ENCODE results near the gene SLC27A2.
"Not testable (repeated sequence)": the region's sequence is repeated elsewhere in the genome, so short reads cannot be mapped to it uniquely, and the experiment has no call there.

Gene SLC27A2

DNA sequence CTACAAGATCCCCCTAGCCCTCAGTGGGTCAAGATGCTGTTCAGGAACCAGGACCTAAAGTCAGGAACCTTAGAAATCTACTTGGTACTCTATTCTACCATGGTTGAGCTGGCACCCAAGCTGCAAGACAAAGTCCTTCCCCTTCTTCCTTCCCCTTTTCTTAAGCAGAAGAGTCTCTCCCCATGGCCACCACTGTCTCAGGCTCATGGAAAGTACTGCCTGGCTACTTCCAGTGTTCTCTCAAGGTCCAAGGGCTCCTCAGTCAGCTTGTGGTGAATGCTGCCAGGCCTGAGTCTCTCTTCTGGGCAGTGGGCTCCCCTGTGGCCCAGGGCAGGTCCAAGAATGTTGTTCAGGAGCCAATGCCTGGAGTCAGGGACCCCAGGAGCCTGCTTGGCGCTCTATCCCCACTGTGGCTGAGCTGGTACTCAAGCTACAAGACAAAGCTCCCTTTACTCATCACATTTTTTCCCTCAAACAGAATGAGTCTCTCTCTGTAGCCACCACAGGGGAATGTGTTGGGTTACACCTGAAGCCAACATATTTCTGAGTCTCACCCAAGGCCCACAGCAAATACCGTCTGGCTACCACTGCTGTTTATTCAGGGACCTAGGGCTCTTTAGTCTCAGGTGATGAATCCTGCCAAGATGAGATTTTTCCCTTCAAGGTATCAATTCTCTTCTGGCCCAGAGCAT, 18.1 kb upstream of the SLC27A2 start:
- DNase-seq (ENCODE audit: low read depth in 2 of 2): no peak

DNA sequence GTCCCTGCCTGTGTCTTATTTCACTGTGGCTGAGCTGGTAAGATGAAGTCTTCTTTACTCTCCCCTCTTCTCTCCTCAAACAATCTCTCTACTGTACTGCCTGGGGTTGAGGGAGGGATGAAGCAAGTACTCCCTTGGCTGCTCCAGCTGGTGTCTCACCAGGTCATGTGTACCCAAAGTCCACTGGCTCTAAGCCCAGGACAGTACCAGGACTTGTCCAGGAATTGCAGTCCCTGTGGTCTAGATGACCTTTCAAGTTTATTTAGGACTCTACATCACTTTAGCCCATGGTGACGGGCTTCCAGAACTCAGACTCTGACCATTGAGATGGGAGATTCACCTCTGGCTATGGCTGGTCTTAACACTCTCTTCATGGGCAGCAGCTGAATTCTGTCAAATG, 17.5 kb upstream of the SLC27A2 start:
- DNase-seq (ENCODE audit: low read depth in 2 of 2): no peak

DNA sequence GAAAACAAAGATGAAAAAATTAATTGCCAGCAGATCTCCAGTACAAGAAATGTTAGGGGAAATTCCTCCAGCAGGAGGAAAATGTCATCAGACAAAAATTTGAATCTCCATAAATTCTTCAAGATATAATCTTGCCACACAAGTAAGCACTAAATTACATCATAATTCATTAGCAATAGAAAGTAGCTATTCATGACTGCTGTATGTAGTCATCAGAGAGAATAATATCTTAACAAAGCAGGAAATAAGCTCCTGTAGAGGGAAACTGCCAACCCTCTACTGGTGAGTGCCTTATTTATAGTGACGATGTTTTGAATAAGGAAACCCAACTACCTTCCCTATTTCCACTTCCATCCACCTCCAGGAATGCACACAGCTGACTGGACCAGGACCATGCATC, 15.8 kb upstream of the SLC27A2 start:
- DNase-seq (ENCODE audit: low read depth in 2 of 2): no peak

DNA sequence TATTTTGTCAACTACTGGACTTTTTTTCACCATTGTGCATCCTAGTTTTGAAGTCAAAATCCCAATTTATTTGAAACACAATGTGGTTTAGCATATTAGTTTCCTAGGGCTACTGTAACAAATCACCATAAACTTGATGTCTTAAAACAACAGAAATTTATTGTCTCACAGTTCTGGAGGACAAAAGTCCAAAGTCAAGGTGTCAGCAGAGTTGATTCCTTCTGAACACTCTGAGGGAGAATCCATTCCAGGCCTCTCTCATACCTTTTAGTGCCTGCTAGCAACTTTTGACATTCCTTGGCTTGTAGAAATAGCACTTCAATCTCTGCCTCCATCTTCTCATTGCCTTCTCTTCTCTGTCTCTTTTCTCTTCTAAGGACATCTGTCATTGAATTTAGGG, 14.9 kb upstream of the SLC27A2 start:
- no peak for DNase-seq (ENCODE audit: low read depth in 2 of 2)

DNA sequence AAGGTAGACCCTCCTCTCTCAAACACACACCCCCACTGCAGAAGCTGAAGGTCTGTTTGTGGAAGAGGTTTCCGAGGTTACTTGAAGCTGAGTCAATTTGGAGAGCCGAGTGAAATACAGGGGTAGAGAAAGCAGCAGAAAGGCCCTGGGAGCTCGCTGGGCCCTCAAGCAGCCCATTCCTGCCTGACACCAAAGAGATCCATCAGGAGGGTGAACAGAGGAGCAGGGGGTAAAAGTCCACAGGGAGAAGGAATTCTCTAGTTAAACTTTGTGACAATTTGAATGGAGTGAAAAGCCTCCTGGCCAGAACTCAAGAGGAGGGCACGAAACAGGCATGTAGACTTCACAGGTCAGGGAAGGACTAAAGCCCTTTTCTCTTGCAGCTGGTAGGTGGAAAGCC, 13.6 kb upstream of the SLC27A2 start:
- DNase-seq (ENCODE audit: low read depth in 2 of 2): no peak

DNA sequence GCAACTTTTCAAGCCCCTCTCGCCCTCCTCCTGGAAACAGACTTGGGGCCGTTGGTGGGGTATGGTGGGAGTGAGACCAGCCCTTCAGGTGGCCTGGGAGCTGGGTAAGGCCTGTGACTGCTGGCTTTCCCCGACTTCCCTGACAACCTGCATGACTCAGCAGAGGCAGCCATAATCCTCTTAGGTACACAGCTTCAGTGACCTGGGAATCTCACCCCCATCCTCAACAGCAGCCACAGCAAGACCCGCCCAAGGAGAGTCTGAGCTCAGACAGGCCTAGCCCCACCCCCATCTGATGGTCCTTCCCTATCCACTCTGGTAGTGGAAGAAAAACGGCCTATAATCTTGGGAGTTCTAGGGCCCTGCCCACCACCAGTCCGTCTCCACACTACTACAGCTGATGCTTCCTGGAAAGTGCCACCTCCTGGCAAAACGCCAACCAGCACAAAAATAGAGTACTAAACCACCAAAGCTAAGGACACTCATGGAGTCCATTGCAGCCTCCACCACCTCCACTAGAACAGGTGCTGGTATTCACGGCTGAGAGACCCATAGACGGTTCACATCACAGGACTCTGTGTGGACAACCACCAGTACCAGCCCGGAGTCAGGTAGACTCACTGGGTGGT, 13.1 kb upstream of the SLC27A2 start:
- DNase-seq (ENCODE audit: low read depth in 2 of 2): no peak

DNA sequence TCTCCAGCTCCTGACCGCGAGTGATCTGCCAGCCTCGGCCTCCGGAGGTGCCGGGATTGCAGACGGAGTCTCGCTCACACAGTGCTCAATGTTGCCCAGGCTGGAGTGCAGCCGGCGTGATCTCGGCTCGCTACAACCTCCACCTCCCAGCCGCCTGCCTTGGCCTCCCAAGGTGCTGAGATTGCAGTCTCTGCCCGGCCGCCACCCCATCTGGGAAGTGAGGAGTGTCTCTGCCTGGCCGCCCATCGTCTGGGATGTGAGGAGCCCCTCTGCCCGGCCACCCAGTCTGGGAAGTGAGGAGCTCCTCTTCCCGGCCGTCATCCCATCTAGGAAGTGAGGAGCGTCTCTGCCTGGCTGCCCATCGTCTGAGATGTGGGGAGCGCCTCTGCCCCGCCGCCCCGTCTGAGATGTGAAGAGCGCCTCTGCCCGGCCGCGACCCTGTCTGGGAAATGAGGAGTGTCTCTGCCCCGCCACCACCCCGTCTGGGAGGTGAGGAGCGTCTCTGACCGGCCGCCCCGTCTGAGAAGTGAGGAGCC, 9.6 kb upstream of the SLC27A2 start:
- DNase-seq (ENCODE audit: low read depth in 2 of 2): not testable (repeated sequence)

DNA sequence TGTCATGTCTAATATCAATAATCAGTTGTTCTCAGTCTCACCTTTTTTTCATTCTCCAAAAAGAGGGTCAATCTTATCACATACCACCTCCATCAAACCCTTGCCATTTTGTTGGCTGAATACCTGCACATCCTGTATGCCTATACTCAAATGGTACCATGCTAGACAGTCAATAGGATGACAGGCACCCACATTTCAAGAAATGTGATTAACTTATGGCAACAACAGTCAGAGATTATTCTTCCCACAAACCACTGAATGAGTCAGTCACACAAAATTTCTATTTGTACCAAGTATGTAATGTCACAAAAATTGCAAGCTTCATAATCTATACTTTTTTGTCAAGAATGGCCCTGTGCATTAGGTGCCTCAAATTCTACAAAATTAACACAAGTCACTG, 5.1 kb upstream of the SLC27A2 start:
- DNase-seq (ENCODE audit: low read depth in 2 of 2): no peak

DNA sequence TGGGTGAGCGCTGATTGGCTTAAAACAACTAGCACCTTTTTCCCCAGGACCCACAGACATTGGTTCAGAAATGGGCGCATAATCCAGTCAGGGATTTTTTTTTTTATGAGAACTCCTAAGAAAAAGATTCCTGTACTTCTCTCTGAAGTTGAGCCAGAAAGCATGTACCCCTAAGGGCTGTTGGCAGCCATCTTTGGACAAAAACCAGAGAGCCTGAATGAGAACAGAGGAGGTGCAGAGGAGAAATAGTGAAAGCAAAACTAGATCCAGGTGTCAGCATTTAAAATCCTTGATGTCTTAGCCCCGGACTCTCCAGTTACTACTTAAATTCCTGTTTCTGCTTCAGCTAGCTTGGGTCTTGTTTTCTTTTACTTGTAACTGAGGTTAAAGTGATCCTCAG, 1.9 kb upstream of the SLC27A2 start:
- no peak for DNase-seq (ENCODE audit: low read depth in 2 of 2)

DNA sequence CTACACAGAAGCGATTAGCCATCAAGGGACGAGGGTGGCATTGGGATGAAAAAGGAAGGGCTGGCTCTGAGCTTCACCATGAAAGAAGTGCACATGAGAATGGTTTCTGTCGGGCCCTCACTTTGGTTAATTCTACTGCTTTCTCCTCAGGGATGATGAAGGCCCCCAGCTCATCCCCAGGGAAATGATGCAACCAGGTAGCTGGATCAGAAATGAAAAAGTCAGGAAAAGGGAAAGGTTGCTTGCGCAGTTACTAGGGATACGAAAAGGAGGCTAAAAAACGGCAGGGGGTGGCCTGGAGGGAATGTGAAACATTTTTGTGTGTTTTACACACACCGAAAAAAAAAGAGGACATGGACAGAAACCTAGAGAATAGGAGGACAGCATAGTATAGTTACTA, 1.4 kb upstream of the SLC27A2 start:
- no peak for DNase-seq (ENCODE audit: low read depth in 2 of 2)

DNA sequence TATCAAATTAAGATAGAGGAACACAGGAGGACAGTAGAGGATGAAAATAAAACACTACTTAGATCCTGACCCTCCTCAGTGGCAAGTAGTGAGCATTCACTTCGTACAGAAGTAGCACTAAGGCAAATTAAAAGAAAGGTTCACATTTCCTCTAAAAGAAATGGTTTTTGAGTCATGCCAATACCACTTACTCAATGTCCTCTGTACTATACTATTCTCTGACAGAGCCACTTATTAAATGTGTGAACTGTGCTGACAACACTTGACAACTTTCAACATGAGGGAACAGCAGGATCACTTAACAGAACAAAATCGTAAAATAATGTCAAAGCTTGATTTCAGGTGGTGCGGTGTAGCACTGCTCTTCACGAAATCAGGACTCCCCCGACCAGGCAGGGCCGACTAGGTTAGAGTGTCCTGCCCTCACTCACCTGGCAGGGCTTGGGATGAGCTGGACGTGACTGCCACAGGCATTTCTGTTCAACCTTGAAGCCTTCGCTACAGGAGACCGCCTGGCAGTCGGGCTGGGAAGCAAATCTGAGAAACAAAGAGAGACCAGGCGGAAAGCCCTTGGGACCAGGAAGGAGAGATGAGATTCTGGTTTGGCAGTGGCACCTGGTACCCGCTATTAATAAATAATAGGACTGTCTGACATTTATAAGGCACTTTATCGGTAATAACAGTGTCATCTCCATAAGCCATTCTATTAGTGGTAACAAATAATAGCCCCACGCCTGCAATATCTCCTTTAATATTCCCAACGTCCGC, 611 bp upstream of the SLC27A2 start:
- no peak for DNase-seq (ENCODE audit: low read depth in 2 of 2)

DNA sequence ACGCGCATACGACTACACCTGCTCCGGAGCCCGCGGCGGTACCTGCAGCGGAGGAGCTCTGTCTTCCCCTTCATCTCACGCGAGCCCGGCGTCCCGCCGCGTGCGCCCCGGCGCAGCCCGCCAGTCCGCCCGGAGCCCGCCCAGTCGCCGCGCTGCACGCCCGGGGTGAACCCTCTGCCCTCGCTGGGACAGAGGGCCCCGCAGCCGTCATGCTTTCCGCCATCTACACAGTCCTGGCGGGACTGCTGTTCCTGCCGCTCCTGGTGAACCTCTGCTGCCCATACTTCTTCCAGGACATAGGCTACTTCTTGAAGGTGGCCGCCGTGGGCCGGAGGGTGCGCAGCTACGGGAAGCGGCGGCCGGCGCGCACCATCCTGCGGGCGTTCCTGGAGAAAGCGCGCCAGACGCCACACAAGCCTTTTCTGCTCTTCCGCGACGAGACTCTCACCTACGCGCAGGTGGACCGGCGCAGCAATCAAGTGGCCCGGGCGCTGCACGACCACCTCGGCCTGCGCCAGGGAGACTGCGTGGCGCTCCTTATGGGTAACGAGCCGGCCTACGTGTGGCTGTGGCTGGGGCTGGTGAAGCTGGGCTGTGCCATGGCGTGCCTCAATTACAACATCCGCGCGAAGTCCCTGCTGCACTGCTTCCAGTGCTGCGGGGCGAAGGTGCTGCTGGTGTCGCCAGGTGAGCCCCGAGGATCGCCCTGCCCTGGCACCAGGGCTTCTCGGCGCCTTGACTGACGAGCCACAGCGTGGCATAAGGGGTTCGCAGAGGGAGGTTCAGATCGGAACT, 420 bp downstream of the SLC27A2 start:
- DNase-seq (ENCODE audit: low read depth in 2 of 2): peak; percentile 30 to 32

DNA sequence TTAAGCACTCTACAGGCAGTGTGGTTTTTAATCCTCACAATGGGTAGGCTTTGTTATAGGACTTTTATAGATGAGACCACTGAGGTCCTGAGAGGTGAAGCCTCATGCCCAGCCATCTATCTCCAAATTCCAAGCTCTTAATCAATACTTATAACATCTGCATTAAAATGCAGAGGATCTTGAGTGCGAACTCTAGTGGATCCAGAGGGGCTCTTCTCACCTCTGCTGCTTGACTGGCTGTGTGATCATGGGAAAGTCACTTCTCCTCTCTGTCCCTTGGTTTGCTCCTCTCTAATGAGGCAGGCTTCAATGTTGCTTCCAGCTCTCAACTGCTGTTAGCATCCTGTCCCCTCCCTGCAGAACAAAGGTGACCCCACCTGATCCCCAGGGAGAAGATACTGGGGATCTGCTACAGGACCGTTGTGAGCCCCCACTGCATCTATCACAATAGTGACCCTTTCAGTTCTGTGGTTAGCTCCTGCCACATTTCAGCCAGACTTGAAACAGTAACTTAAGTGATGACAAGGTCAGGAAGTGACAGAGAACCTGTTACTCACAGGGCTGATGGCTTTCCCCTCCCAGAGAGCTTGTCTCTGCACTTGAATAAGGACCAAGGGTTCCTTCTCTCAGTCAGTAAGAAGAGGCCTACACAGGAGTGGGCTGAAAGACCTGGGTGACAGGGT, 1.3 kb downstream of the SLC27A2 start:
- peak in 1 of 2 donors; percentile 5 for DNase-seq (ENCODE audit: low read depth in 2 of 2)

DNA sequence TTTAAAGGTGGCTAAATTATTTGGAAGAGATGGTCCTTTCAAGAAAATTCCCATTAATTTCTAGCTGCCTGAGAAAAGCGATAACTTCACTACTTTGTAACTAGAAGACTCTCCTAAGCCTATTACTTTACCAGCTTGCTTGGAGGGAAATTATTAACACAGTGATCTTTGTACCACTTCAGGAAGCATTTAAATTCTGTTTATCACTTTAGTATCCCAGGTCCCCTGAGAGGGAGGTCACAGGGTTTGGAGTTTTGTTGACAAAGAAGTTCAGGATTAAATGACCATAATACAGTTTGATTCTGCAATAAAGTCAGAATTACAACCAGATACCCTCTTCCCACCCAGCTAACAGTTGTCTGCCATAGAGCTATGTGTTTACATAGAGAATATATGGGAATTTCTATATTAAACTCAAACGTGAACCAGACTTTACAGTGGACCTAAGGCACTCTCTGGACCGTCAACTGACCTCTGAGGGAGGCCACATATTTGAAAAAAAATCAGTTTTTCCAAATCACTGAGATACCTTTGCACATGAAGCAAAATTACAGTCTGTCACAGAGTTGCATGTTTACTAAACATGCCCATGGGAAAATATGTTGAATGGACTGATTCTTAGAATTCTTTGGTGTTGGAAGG, 3.0 kb downstream of the SLC27A2 start:
- no peak for DNase-seq (ENCODE audit: low read depth in 2 of 2)

DNA sequence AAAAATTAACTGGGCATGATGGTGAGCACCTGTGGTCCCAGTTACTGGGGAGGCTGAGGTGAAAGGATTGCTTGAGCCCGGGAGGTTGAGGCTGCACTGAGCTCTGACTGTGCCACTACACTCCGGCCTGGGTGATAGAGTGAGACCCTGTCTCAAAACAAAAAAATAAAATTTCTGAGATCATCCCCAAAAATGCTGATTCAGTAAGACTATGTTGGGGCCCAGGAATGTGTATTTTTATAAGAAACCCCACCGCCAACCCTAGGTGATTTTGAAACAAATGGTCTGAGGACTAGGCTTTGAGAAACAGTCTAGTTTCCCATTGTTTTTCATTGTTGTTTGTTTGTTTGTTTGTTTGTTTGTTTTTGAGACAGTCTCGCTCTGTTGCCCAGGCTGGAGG, 4.1 kb downstream of the SLC27A2 start:
- DNase-seq (ENCODE audit: low read depth in 2 of 2): no peak

DNA sequence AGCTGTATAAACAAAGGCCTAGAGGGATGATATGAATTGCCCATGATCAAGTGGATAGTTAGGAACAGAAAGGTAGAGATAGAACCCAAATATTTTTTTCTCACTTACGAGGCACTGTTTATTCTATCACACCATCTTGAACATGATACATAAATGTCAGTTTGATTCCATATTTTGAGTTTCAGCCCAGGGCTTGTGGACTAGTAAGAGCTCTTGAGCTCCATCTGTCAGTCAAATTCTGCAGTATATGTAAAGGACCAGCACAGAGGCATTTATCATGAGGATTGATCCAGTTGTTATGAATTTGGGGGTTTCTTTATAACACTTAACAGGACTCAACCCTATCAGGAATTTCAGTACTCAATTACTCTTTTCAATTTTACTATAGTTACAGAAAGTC, 4.8 kb downstream of the SLC27A2 start:
- DNase-seq (ENCODE audit: low read depth in 2 of 2): no peak

DNA sequence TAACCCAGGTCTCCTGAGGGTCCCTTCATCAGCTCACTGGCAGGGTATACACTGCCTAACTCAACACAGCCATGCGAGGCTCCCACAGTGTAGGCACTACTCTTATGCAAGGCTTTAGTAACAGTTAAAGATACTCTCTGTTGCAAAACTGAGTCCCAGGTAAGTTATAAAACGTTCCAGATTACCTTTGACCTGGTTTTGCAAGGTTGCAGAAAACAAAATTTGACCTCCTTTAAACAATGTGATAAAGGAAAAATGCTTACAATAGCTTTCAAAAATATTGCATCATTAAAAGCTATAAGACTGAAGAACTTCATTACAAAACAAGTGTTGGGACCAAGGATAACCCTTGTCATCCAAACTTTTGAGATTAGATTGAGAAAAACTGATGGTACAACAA, 5.5 kb downstream of the SLC27A2 start:
- no peak for DNase-seq (ENCODE audit: low read depth in 2 of 2)

DNA sequence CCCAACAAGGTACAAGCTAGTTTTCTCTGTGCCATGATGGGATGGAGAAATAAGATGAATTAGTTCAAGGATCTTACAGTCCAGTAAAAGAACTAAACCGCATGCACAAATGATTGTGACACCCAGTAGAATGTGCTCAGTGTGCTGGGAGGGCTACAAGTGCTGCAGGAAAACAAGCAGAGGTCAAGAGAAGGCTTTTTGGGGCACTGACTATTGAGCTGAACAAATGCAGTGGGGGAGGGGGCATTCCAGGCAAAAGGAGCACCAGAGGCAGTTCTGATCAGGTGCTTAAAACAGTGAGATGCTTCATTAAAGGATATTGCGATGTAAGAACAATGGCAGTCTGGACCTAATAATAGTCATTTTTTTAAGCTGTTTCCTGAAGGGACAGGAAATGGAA, 6.0 kb downstream of the SLC27A2 start:
- no peak for DNase-seq (ENCODE audit: low read depth in 2 of 2)

DNA sequence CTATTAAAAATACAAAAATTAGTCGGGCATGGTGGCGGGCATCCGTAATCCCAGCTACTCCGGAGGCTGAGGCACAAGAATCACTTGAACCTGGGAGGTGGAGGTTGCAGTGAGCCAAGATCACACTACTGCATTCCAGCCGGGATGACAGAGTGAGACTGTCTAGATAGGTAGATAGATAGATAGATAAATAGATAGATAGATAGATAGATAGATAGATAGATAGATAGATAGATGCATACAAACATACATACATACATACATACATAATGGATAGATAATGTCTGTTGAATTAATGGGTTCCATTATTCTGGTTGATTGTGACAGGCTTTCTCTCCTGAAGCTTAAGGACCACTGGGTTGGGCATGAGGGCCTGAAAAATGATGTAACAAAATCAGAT, 6.8 kb downstream of the SLC27A2 start:
- DNase-seq (ENCODE audit: low read depth in 2 of 2): not testable (repeated sequence)

DNA sequence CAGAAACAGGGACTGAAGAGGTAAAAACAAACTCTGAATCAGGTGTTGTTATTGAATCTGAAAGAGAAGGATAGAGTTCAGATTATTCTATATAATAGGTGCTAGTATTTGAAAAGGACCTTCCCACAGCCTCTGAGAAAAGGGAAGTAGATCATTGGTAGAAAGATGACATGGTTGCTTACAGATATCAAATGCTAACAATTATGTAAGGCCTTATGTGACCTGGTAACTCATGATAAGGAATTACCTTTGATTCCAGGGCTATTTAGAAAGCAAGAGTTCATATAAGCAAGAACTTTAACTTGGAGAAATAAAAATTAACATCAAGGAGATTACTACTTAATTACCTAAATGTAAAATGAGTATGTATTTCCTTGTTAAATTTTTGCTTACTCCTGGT, 7.6 kb downstream of the SLC27A2 start:
- no peak for DNase-seq (ENCODE audit: low read depth in 2 of 2)

DNA sequence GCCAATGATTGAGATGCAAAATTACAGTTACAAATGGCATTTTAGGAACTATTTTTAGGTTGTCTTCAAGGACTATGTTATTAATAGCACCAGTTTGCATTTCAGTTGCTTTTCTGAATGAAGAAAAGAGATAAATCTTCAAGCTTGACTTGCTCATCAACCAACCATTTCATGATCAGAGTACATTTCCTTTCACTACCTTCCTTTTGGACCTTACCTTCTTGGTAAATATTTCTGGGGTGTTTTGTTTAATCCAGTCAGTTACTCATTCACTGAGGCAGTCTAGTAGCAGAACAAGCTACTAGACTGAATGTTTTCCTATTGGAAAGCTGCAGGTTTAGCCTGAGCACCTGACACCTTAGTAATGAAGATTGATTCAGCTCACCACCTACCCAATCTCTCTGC, 8.2 kb downstream of the SLC27A2 start:
- DNase-seq (ENCODE audit: low read depth in 2 of 2): no peak

All from stimulated activated CD8-positive, alpha-beta memory T cell treated with anti-CD3 and anti-CD28 coated beads, Interleukin-2, amount 100 ng/mL, for 48 hours (primary cell).